HG02759 (cell line): Measurements from ENCODE around the gene SHROOM1.

ENCODE experiments used
- ATAC-seq: cut with Tn5 transposase; IDR thresholded peaks from one replicate; pipeline ENCODE4 v1.9.1; 2021; ENCODE audit warnings: mild to moderate bottlenecking, moderate library complexity; ENCODE audit not compliant: unreplicated experiment

SHROOM1 gene

DNA sequence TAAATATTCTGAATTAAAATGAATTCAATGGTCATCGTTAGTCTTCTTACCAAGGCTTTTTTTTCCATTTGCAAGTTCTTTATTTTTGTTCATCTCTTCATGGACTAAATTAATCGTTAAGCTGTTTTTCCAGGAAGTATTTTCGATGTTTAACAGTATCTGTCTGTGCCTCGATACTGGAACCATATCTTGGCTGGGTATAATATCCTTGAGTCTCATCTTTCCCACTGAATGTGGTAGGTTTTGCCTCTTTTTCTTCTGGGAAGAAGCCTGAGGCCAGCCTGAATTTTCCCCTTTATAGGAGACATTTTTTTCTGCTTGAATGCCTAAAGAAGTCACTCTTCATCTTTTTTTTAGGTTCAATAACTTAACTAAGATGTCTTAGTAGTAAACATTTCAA lies 49.4 kb downstream of the SHROOM1 start:
- no peak for ATAC-seq

GRCh38 chr5:132780577-132780976 lies 49.9 kb downstream of the SHROOM1 start:
- no peak for ATAC-seq

DNA sequence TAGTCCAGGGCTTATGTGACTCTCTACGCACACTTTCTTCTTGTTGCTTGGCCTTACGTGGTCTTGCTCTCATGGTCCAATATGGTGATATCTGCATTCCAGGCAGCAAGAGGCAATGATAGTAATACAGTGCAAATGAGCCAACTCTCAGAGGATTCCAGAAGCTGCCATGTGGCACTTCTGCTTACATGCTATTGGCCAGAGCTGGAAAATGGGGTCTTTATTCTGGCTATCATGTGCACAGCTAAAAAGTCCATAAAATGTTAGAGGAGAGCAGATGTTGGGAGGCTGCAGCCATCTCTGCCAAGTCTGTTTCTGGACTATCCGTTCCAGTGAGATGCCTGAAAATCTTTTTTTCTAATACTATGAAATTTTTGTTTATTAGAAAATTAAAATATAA lies 50.5 kb downstream of the SHROOM1 start:
- ATAC-seq: no peak

GRCh38 chr5:132778856-132779255 lies 51.6 kb downstream of the SHROOM1 start:
- ATAC-seq: no peak

- no peak for ATAC-seq
Observed at GRCh38 chr5:132778129-132778528, 52.3 kb downstream of the SHROOM1 start.

DNA sequence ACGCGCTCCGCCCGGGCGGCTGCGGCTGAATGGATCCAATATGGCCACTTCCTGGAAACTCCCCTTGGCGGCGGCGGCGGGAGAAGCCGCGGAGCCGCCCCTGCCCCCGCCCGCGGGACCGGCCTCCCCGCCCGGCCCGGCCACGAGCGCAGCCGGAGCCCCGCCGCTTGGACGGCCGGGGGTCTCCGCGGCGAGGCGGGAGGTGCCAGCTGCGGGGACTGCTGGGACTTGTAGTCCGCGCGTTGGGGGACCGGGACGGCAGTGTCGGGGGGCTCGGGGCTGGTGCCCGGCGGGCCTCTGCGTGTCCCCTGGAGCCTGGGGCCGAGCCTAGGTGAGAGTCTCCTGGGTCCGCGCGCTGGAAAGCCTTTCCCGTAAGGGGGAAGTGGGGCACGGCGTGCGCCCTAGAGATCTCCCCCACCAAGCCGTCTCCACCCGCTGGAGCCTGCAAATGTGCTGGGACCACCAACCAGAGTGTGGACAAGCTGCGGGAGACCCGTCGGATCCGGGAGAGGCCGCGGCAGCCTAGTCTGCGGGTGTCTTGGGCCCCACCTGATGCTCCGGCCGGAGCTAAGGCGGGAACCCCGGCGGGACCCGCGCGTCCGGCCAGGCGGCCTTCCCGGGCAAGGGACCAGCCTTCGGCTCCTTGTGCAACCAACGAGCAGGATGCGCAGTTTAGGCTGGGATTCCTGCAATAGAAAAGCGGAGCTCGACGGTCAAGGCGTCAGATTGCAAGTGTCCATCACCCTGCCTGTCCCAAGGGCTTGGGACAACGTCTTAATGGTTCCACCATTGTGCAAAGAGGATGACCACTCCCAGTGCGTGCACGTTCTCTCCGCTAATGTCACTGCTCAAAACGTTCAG lies 53.0 kb downstream of the SHROOM1 start, which contains the start of gene SEPTIN8:
Gene SEPTIN8 (minus strand): TSS at position 31 of the 861 bp plus-strand sequence. CDS start 102 bp downstream, outside the sequence.
- peak; percentile 73 for ATAC-seq

GRCh38 chr5:132776938-132777208 lies 53.6 kb downstream of the SHROOM1 start:
- no peak for ATAC-seq

DNA sequence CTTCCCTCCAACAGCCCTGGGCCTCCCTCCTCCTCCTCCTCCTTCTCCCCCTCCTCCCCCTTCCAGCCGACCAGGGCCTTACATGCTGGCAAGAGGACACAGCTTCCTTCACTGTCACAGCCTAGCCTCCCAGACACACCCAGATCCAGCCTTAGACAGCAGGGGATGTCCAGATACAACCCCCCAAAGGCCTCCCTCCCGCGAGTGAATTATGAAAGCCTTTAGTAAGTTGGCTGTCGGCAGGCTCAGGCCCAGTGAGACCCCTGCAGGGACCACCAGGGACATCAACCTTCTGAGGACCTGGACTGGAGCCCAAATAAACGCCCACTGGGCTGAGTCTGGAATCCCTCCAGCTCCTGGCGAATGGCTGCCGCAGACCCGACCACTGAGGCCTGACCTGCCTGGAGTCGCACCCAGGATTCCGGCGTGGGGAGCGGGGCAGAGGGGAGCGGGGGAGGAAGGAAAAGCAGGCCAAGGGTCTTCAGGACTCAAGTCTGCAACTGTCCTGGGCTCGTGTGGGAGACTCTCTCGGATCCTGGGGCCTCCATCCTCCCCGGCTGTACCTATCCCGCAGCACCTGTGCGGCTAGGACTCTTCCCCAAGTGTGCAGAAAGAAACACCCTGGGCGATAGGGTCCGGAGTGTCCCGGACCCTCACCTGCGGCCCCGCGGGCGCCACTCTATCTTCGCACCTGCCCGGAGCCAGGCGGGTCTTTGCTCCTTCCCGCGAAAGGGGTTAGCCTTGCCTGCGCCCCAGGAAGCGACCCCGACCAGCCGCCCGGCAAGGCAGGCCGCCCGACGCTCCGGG lies 54.1 kb downstream of the SHROOM1 start:
- ATAC-seq: peak; percentile 16

- no peak for ATAC-seq
Observed at GRCh38 chr5:132775476-132775961, 54.9 kb downstream of the SHROOM1 start.

- no peak for ATAC-seq
Observed at GRCh38 chr5:132774896-132775295, 55.6 kb downstream of the SHROOM1 start.

- no peak for ATAC-seq
Observed at GRCh38 chr5:132774406-132774805, 56.0 kb downstream of the SHROOM1 start.

GRCh38 chr5:132773601-132774355 lies 56.7 kb downstream of the SHROOM1 start:
- ATAC-seq: no peak

DNA sequence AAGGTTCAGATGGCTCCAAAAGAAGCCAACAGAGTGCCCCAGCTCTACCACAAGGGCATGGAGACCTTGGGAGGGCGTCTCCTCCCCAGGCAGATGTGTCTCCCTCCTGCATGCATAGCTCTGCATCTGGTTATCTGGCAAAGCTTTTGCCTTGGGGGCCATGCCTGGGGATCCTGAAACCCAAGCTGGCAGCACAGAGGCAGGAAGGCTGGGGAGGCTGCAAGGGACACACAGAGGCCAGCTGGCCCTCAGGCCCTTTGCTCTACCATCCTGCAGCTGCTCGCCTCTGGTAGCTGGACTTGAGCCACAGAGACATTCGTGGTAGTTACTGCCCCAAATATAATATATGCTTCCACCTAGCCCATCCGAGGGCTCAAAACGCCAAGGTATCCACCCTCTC lies 57.3 kb downstream of the SHROOM1 start:
- ATAC-seq: no peak

DNA sequence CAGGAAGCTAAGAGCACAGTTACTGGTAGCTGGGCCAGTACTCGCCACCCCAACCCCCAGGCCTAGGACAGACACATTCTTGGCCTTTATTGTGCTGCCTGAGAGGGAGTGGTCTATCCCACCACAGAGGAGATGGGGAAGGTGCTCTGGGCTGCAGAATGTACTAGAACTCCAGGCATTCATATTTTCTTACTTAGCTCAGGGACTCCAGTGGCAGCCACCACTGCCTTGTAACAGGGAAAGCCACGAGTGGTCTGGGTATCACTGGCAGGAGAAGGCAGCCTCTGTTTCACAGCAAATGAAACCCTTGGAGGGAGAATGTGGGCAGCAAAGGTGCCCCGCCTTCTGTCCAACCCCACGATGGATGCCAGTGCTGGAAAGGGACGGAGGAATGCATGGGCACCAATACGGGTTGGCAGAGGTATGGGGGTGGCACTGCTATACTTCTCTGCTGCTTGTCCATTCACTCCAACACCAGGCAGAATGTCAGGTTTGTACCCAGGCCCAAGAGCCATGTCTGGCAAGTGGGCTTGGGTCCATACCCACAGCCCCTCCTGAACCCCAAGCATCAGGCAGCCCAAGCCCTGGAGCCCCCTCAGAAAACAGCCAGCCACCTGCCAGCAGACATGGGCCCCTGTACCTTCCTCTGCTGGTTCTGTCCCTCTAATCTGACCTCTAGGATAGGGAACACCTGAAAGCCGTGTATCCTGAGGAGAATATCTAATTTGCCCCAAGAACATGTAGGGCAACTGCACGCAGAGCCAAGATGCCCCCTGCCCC lies 58.0 kb downstream of the SHROOM1 start:
- ATAC-seq: no peak
